GM21529 (cell line): ENCODE results near the gene PPEF2.

Experiments
- ATAC-seq: cut with Tn5 transposase; IDR thresholded peaks from one replicate; pipeline ENCODE4 v1.9.1; 2021; ENCODE audit not compliant: unreplicated experiment

Gene PPEF2

DNA sequence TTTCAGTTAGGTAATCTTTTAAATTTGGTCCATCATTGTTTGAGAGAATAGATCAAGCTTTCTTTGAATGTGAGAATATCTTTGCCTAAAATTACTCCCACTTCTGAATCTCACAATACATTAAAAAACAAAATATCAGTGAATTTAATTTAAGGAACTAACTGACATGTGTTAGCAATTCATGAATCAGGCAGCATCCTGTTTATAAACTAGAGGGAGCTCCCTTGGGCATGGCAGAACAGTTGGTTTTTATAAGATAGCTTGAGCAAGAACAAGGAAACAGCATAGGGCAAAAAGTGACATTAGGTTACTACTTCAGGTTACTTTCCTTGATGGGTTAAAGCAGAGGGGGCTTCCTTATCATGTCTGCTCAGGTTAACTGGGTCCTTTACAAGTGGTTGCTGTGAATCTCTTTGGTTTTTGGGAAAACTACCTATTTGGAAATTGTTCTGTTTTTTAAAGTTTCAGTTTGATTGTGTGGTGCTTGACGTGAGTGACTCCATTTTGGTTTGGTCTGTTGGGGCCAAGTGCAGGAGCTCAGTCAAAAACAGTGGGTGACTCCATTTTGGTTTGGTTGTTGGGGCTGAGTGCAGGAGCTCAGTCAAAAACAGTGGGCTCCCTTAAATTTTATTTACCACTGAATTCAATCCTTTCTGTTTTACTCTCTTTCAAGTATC, 68.0 kb downstream of the PPEF2 start:
- no peak for ATAC-seq

DNA sequence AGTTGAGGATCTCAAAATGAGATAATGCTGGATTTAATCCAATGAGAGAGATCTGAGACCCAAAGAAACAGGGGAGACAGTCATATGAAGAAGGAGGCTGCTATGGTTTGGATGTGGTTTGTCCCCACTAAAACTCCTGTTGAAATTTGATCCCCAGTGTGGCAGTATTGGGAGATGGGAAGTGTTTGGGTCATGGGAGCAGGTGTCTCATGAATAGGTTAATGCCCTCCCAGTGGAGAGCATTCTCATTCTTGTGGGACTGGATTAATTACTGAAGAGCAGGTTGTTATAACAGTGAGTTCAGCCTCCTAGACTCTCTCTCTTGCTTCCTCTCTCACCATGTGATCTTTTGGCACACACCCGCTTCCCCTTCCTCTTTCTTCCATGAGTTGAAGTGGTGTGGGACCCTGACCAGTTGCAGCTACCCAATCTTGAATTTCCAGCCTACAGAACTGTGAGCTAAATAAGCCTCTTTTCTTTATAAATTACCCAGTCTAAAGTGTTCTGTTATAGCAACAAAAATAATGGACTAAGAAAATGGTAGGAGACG, 70.3 kb downstream of the PPEF2 start:
- ATAC-seq, result no peak

DNA sequence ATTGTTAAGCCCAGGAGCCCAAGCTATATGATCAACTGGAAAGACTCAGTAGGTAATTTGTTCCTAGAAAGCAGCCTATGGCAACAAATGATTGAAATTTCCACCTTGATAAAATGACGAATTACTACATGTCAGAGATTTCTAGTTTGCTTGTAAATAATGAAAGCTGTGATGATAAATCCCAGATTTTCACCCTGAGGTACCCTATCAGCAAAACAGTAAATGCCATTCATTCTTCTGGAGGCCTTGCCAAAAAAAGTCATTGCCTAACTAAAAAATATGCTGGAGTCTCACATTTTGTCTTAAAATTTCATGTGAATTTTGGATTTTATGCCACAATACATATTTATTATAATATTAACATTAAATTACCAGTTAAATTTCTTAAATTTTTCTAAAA, 71.3 kb downstream of the PPEF2 start:
- ATAC-seq, result no peak

DNA sequence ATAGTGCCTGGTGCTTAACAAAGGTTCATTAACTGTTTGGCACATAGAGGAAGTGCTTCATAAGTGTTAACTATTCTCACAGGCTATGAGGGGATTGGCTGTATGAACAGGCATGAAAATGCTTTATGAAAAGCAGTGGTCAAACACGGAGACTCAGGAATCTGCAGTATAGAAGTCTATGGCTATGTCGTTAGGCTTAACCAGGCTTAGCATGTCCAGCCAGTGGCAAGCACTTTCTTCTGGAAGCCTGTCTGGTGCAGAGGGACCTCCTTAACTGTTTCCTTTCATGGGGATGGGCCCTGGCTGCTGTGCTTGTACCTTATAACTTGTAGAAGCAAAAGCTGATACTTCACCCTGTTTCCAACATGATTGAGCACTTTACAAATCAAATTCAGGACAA, 78.4 kb downstream of the PPEF2 start:
- no peak for ATAC-seq

DNA sequence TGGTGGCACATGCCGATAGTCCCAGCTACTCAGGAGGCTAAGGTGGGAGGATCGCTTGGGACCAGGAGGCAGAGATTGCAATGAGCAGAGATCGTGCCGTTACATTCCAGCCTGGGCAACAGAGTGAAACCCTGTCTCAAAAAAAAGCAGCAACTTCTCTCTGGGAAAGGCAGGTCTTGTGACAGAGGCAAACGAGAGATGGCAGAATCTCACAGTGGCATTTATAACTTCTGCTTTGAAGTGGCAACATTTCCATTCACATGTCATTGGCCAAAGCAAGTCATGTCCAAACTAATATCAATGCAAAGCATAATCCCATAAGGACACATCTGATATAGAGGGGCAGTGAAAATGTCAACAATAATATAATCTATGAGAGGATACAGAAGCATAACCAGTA, 79.8 kb downstream of the PPEF2 start:
- no peak for ATAC-seq

DNA sequence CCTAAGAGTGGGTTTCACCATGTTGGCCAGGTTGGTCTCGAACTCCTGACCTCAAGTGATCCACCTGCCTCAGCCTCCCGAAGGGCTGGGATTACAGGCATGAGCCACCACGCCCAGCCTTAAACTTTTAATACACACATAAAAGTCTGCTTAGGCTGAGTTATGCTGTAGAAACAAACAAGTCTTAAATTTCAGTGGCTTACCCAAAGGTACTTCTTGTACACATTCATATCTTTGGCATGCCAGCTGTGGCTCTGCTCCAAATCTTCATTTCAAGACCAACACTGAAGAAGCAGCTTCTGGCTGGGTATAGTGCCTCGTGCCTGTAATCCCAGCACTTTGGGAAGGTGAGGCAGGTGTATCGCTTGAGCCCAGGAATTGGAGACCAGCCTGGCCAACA, 80.3 kb downstream of the PPEF2 start:
- ATAC-seq, result no peak

DNA sequence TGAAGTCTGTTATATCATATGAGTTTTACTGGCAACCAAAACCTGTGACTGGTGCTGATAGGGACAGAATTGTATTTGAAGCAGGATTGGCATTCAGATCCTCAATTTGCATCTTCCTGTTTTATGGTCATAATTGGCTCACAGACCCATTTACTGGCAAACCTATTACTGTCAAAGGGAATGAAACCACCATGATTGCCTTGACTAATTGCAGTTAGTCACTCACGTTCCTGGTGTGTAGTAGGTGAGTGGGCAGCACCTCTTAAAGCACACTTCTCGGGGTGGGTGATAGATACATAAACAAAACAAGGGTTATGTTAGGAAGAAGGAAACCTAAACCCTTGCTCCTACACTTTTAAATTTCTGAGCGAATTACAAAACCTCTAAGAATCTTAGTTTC, 81.0 kb downstream of the PPEF2 start:
- no peak for ATAC-seq

DNA sequence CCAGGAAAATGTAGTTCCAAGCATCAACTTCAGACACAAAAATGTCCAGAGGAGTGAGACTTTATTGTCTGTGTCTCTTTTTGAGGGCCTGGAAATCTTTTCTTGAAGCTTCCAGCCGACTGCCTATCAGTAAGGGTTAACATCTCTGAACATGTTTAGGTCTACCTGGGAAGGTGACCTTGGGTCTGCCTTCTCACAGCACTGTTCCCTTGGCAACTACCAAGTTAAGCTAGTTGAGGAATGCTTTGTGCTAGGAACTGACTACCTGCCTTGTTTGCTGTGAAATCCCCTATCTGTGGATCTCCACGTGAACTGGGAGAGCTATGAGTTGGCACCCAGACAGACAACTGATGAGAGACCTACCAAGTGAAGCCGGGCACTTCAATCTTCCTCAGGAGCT, 81.6 kb downstream of the PPEF2 start:
- no peak for ATAC-seq

DNA sequence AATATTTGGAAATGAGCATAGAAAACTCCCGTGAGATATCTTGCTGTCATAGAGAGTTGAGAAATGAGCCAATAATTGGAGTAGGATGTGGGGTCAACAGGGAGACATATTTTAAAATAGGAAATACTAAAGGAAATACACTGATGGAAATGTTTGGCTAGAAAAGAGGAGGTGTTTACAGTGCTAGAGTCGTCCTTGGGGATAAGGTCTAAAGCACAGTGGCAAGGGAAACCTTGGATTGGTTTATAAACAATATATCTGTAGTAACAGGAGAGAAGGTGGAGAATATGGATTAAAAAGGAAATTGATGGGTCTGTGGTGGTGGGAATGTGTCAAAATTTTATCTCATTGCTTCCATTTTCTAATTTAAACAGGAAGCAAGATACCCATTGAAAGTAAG, 82.1 kb downstream of the PPEF2 start:
- no peak for ATAC-seq

DNA sequence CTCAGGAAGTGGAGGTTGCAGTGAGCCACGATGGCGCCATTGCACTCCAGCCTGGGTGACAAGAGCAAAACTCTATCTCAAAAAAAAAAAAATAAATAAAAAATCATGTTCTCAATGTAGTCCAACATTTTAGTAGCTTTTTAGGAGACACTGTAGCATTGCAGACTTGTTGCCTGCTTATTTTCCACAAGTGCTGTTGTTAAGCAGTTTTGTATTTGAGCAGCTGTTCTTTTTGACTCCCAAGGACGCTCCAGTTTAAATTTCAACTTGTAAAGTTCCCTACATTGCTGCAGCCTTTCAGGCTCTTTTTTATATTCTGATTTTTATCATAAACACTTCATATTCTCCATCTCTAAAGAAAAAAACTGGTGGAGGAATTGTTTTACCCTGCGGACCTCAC, 83.1 kb downstream of the PPEF2 start:
- ATAC-seq, result no peak

DNA sequence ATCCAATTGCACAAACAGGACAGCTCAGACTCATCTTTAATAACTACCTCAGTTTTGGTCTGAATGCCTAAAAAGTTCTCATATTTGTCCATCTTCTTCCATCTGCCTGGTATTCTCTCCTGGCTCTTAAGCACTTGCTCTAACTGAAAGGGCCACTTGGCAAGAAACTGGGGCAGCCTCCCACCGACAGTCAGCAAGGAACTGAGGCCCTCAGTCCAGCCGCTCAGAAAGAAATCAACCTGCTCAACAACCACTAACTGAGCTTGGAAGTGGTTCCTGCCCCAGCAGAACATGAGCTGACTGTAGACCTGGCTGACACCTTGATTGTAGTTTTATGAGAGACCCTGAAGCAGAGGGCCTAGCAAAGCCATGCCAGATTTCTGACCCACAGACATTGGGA, 84.4 kb downstream of the PPEF2 start:
- no peak for ATAC-seq
